Fibroblast of lung (primary cell): ENCODE data around the gene ZDHHC14. TPM values are rescaled to one million over a fixed set of nuclear protein-coding genes. Genes with fewer than 3 reads are reported as not detected.
"Not testable (repeated sequence)": the region's sequence is repeated elsewhere in the genome, so short reads cannot be mapped to it uniquely, and the experiment has no call there.

ENCODE experiments used
- DNase-seq, 2 donors: peaks; one replicate each; pipeline versions ENCODE4 v3.0.0 to v3.0.0-alpha.2; 2010; ENCODE audit warnings: low read depth in 2 of 2
- H2AFZ ChIP-seq: 2 replicates; pipeline ENCODE4 v1.5.1; 2012; ENCODE audit warnings: low read length, control low read depth, inconsistent platforms
- H3K27ac ChIP-seq: 2 replicates; pipeline ENCODE4 v1.5.1; 2011; ENCODE audit warnings: low read length, control low read depth; ENCODE audit not compliant: insufficient read depth
- H3K27me3 ChIP-seq: 2 replicates; pipeline ENCODE4 v1.5.1; 2011; ENCODE audit warnings: mild to moderate bottlenecking, low read length; ENCODE audit not compliant: control insufficient read depth, insufficient read depth
- H3K36me3 ChIP-seq: 2 replicates; pipeline ENCODE4 v1.5.1; 2011; ENCODE audit warnings: low read length; ENCODE audit not compliant: control insufficient read depth, insufficient read depth
- H3K4me1 ChIP-seq: 2 replicates; pipeline ENCODE4 v1.5.1; 2011; ENCODE audit warnings: low read length; ENCODE audit not compliant: control insufficient read depth, insufficient read depth; ENCODE audit errors: extremely low read depth
- H3K4me2 ChIP-seq: 2 replicates; pipeline ENCODE4 v1.5.1; 2011; ENCODE audit warnings: low read length, control low read depth; ENCODE audit not compliant: insufficient read depth; ENCODE audit errors: extremely low read depth
- H3K4me3 ChIP-seq, 4 experiments: fragments of 200-600 bp in 1 of 4; sonication (generic) in 1 of 4; replicated peaks in 1 of 4; 2 replicates each; pipeline ENCODE4 v1.5.1; 2011 to 2016; ENCODE audit warnings: low read length in 4 of 4, low read depth in 3 of 4, mild to moderate bottlenecking in 3 of 4, control low read depth in 2 of 4, inconsistent platforms in 1 of 4, mixed read lengths in 1 of 4; ENCODE audit not compliant: insufficient read depth in 1 of 4; ENCODE audit errors: control extremely low read depth in 1 of 4
- H3K79me2 ChIP-seq: 2 replicates; pipeline ENCODE4 v1.5.1; 2012; ENCODE audit warnings: mild to moderate bottlenecking, low read length, inconsistent platforms; ENCODE audit not compliant: control insufficient read depth, insufficient read depth
- H3K9ac ChIP-seq: 2 replicates; pipeline ENCODE4 v1.5.1; 2011; ENCODE audit warnings: mild to moderate bottlenecking, low read length, control low read depth; ENCODE audit not compliant: insufficient read depth
- H3K9me3 ChIP-seq: 2 replicates; pipeline ENCODE4 v1.5.1; 2012; ENCODE audit warnings: low read depth, low read length; ENCODE audit not compliant: control insufficient read depth, insufficient read depth
- H4K20me1 ChIP-seq: 2 replicates; pipeline ENCODE4 v1.5.1; 2011; ENCODE audit warnings: low read length; ENCODE audit not compliant: control insufficient read depth, insufficient read depth; ENCODE audit errors: extremely low read depth
- EZH2 ChIP-seq: IDR thresholded peaks from 2 replicates; pipeline ENCODE4 v1.5.1; 2012; ENCODE audit warnings: low read length, control low read depth, mild to moderate bottlenecking; ENCODE audit errors: missing control alignments
- polyA plus RNA-seq, 2 donors: library from polyadenylated mRNA; depleted of rRNA in 1 of 2; stranded (reverse) in 1 of 2; unstranded in 1 of 2; fragments of >200 nt; gene quantifications; 2 replicates each; pipeline ENCODE4 v1.2.1, GENCODE V29; 2011 to 2012; ENCODE audit warnings: missing spikeins in 1 of 2
- total RNA-seq: library from RNA; depleted of rRNA; stranded (reverse); fragments of >200 nt; gene quantifications from 2 replicates; pipeline ENCODE4 v1.2.1, GENCODE V29; 2014
- TF ChIP-seq, protein P1 (sequence below), 2 donors: IDR thresholded peaks in 1 of 2; conservative IDR thresholded peaks in 1 of 2; 1 replicate in 1 of 2; 2 replicates in 1 of 2; pipeline ENCODE4 v1.5.1; 2011 to 2012; ENCODE audit warnings: low read length in 2 of 2, control low read depth in 1 of 2, inconsistent platforms in 1 of 2, low read depth in 1 of 2, mild to moderate bottlenecking in 1 of 2

ZDHHC14 gene
- total and polyA plus RNA-seq, 2 donors (not counting 1 experiment from before 2014, with no cell fraction given): 1.7 to 3.5 TPM

DNA sequence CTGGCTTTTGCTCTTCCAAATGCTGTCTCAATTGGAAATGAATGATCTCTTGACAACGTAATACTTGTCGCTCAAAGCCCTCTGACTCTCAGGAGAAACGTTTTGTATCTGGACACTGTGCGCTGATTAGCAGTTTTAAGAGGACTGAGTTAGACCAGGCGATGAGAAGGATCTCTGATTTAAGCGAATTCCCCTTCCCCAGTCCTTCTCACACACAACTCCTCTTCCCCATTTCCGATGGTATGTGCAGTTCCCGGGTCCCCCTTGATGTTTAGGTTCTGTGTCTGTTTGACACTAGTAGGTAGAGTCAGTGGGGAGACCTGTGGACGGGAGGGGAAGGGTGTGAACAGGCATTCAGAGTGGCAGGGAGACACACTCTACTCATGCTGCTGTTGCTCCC, 2.5 kb downstream of the ZDHHC14 start:
- Histone ChIP-seq H3K9me3 (no peaks in the 10 kb centered on the region), H3K27ac (no peak overlapping the region), H3K36me3 (no peaks in the 10 kb centered on the region), H3K79me2 (no peaks in the 10 kb centered on the region), H2AFZ (no peak overlapping the region), H3K27me3 (no peaks in the 10 kb centered on the region), H3K9ac (no peak overlapping the region), H4K20me1 (no peaks in the 10 kb centered on the region), H3K4me1 (no peaks in the 10 kb centered on the region), H3K4me2 (no peak overlapping the region), H3K4me3 (no peak overlapping the region)
- TF ChIP-seq, protein P1, sequence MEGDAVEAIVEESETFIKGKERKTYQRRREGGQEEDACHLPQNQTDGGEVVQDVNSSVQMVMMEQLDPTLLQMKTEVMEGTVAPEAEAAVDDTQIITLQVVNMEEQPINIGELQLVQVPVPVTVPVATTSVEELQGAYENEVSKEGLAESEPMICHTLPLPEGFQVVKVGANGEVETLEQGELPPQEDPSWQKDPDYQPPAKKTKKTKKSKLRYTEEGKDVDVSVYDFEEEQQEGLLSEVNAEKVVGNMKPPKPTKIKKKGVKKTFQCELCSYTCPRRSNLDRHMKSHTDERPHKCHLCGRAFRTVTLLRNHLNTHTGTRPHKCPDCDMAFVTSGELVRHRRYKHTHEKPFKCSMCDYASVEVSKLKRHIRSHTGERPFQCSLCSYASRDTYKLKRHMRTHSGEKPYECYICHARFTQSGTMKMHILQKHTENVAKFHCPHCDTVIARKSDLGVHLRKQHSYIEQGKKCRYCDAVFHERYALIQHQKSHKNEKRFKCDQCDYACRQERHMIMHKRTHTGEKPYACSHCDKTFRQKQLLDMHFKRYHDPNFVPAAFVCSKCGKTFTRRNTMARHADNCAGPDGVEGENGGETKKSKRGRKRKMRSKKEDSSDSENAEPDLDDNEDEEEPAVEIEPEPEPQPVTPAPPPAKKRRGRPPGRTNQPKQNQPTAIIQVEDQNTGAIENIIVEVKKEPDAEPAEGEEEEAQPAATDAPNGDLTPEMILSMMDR (conservative IDR thresholded peaks at IDR 0.05 in 1 of 2, IDR thresholded peaks at IDR 0.05 in 1 of 2; ENCODE audit: low read depth in 1 of 2, low read length in 2 of 2): no peak
- TF ChIP-seq EZH2: no peak
- no peak for DNase-seq

DNA sequence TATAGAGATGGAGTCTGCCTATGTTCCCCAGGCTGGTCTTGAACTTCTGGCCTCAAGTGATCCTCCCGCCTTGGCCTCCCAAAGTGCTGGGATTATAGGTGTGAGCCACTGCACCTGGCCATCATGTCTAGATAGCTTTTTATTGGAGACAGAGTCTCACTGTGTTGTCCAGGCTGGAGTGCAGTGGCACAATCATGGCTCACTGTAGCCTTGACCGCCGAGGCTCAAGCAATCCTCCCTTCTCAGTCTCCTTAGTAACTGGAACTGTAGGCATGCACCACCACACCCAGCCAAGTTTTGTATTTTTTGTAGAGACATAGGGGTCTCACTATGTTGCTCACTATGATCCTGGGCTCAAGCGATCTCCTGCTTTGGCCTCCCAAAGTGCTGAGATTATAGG, 4.0 kb downstream of the ZDHHC14 start:
- not testable (repeated sequence) for DNase-seq, H3K36me3 ChIP-seq

DNA sequence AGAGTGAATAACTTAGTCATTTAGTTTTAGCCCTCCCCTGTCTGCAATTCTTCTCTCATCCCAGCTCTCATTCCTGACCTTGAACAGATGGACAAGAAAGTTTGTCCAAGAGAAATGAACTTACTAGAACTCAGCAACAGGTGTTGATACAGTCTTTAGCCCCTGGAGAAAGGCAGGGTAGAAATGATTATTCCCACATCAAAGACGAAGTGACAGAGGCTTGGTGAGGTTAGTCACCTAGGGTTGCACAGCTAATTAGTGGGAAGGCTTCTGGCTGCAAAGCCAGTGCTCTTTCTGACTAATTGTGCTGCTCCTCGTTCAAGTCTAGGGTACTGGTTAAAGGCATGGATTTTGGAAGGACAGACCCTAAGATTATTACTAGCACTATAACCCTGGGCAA, 4.5 kb downstream of the ZDHHC14 start:
- no peaks in the 10 kb centered on the region for H3K27me3 ChIP-seq
- DNase-seq: no peak
- H3K9ac ChIP-seq: no peak overlapping the region
- no peaks in the 10 kb centered on the region for H3K9me3 ChIP-seq
- no peak overlapping the region for H3K27ac ChIP-seq
- H2AFZ ChIP-seq: no peak overlapping the region
- no peak overlapping the region for H3K4me3 ChIP-seq
- no peaks in the 10 kb centered on the region for H3K36me3 ChIP-seq
- TF ChIP-seq EZH2: no peak
- TF ChIP-seq, protein P1 (conservative IDR thresholded peaks at IDR 0.05 in 1 of 2, IDR thresholded peaks at IDR 0.05 in 1 of 2; ENCODE audit: low read depth in 1 of 2, low read length in 2 of 2): no peak
- no peak overlapping the region for H3K4me2 ChIP-seq
- H3K79me2 ChIP-seq: no peaks in the 10 kb centered on the region
- no peaks in the 10 kb centered on the region for H4K20me1 ChIP-seq
- H3K4me1 ChIP-seq: no peaks in the 10 kb centered on the region

More for the DNA sequence above, 4.0 kb downstream of the ZDHHC14 start:
- not testable (repeated sequence) for H3K4me3 ChIP-seq, H3K4me2 ChIP-seq, H3K27ac ChIP-seq, H3K79me2 ChIP-seq, H2AFZ ChIP-seq, H3K9ac ChIP-seq, H3K4me1 ChIP-seq, H4K20me1 ChIP-seq, H3K9me3 ChIP-seq, H3K27me3 ChIP-seq

DNA sequence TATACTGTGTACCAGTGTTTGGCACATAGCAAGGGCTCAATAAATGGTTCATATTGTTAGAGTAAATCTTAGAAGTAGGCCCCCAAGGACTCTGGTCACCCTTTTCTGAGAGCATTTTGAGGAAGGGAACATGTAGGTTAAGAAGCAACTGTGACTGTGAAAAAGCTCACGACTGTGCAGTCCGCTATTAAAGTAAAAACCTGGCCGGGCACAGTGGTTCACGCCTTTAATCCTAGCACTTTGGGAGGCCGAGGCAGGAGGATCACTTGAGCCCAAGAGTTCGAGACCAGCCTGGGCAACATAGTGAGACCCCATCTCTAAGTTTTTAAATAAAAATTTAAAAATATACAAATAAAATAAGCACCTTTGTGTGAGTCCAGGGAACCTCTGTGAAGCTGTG, 5.0 kb downstream of the ZDHHC14 start:
- Histone ChIP-seq H3K4me1 (no peaks in the 10 kb centered on the region), H3K4me2 (no peak overlapping the region), H2AFZ (no peak overlapping the region), H4K20me1 (no peaks in the 10 kb centered on the region), H3K4me3 (no peak overlapping the region), H3K9ac (no peak overlapping the region), H3K9me3 (no peaks in the 10 kb centered on the region), H3K36me3 (no peaks in the 10 kb centered on the region), H3K79me2 (no peaks in the 10 kb centered on the region), H3K27me3 (no peaks in the 10 kb centered on the region), H3K27ac (no peak overlapping the region)
- DNase-seq: no peak
- no peak for TF ChIP-seq EZH2
- TF ChIP-seq, protein P1 (conservative IDR thresholded peaks at IDR 0.05 in 1 of 2, IDR thresholded peaks at IDR 0.05 in 1 of 2; ENCODE audit: low read depth in 1 of 2, low read length in 2 of 2): no peak
